Lower leg skin (tissue), 3 donors: ENCODE data around the gene LYPD8.

Experiments used
- CTCF ChIP-seq, 3 donors: fragments of 450-650 bp; IDR thresholded peaks; one replicate each; pipeline ENCODE4 v1.5.1; 2016; ENCODE audit warnings: antibody characterized with exemption in 3 of 3, mild to moderate bottlenecking in 3 of 3, moderate library complexity in 2 of 3
- POLR2A ChIP-seq, 2 donors: fragments of 450-650 bp; IDR thresholded peaks; one replicate each; pipeline ENCODE4 v1.6.1; 2016 to 2017; ENCODE audit warnings: antibody characterized with exemption in 2 of 2, mild to moderate bottlenecking in 1 of 2, moderate library complexity in 1 of 2

DNA sequence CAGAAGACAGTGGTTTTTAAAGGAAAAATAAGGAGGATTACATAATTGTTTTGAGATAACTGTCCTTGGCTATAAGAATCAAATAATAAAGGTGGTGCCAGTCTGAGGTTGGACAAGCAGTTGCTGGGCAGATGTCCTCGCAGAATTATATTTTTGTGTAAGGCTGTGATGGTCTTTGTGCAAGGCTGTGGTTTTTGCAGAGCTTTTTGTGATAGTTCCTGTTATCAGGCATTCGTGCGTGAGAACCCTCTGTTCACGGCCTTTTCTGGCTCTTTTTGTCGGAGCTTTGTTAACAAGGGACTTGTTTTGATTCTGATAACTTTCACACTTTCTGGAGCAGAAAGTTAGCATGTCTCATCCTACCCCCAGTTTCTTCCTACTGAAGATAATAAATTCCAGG lies 36.8 kb upstream of the LYPD8 start:
- no peak for TF ChIP-seq CTCF (IDR thresholded peaks at IDR 0.05)
- TF ChIP-seq POLR2A (IDR thresholded peaks at IDR 0.05): no peak
